Mesothelial cell of epicardium (in vitro differentiated cells): ENCODE measurements around the gene MYO16. TPM values are rescaled to one million over a fixed set of nuclear protein-coding genes. Genes with fewer than 3 reads are reported as not detected.

Source experiments
- DNase-seq, 2 experiments: peaks; one replicate each; pipeline ENCODE4 v3.0.0; 2021; ENCODE audit warnings: low spot score in 2 of 2; ENCODE audit not compliant: unreplicated experiment in 2 of 2
- H3K27ac Mint-ChIP-seq: 2 replicates; pipeline ENCODE4 v1.8.0; 2021; ENCODE audit warnings: mixed read lengths
- H3K27me3 Mint-ChIP-seq: 2 replicates; pipeline ENCODE4 v1.8.0; 2021; ENCODE audit warnings: low read depth, mixed read lengths
- H3K36me3 Mint-ChIP-seq: 2 replicates; pipeline ENCODE4 v1.8.0; 2021; ENCODE audit warnings: mixed read lengths
- H3K4me1 Mint-ChIP-seq: 2 replicates; pipeline ENCODE4 v1.8.0; 2021; ENCODE audit warnings: mixed read lengths
- H3K4me3 Mint-ChIP-seq: 2 replicates; pipeline ENCODE4 v1.8.0; 2021; ENCODE audit warnings: mild to moderate bottlenecking, moderate library complexity, mixed read lengths
- H3K9me3 Mint-ChIP-seq: 2 replicates; pipeline ENCODE4 v1.8.0; 2021; ENCODE audit warnings: mixed read lengths
- CTCF ChIP-seq: fragments of 200-600 bp; sonication (generic); IDR thresholded peaks from one replicate; pipeline ENCODE4 v1.5.0; 2021; ENCODE audit warnings: antibody characterized with exemption; ENCODE audit not compliant: unreplicated experiment
- total RNA-seq: library from RNA; stranded (reverse); gene quantifications from 3 replicates; pipeline ENCODE4 v1.2.1, GENCODE V29; 2021

MYO16 gene
- total RNA-seq, 1 donor from 2014 or later, result 0.07 TPM

GRCh38 chr13:109113427-109113826, 484.0 kb downstream of the MYO16 start:
- no peak for TF ChIP-seq CTCF
- Mint-ChIP-seq H3K9me3 (no peaks in the 10 kb centered on the region), H3K4me3 (no peak overlapping the region), H3K27me3 (peaks cover 10% of the 10 kb centered on the region), H3K27ac (no peak overlapping the region), H3K4me1 (no peaks in the 10 kb centered on the region), H3K36me3 (no peaks in the 10 kb centered on the region)
- no peak for DNase-seq

GRCh38 chr13:109114162-109114561, 484.8 kb downstream of the MYO16 start:
- Mint-ChIP-seq H3K4me3 (no peak overlapping the region), H3K9me3 (no peaks in the 10 kb centered on the region), H3K4me1 (no peaks in the 10 kb centered on the region), H3K27ac (no peak overlapping the region), H3K27me3 (peaks cover 12% of the 10 kb centered on the region), H3K36me3 (no peaks in the 10 kb centered on the region)
- TF ChIP-seq CTCF, result no peak
- no peak for DNase-seq

GRCh38 chr13:109114991-109115390, 485.6 kb downstream of the MYO16 start:
- Mint-ChIP-seq H3K4me1 (no peaks in the 10 kb centered on the region), H3K4me3 (no peak overlapping the region), H3K9me3 (no peaks in the 10 kb centered on the region), H3K36me3 (no peaks in the 10 kb centered on the region), H3K27ac (no peak overlapping the region), H3K27me3 (peaks cover 15% of the 10 kb centered on the region)
- TF ChIP-seq CTCF, result no peak
- DNase-seq, result no peak

GRCh38 chr13:109118521-109118920, 489.1 kb downstream of the MYO16 start:
- no peak for DNase-seq
- TF ChIP-seq CTCF, result no peak
- Mint-ChIP-seq H3K4me3 (no peak overlapping the region), H3K27ac (no peak overlapping the region), H3K4me1 (no peaks in the 10 kb centered on the region), H3K36me3 (no peaks in the 10 kb centered on the region), H3K9me3 (no peaks in the 10 kb centered on the region), H3K27me3 (peaks cover 13% of the 10 kb centered on the region)

GRCh38 chr13:109119896-109120295, 490.5 kb downstream of the MYO16 start:
- Mint-ChIP-seq H3K27me3 (peaks cover 9% of the 10 kb centered on the region), H3K4me3 (no peak overlapping the region), H3K36me3 (no peaks in the 10 kb centered on the region), H3K27ac (no peak overlapping the region), H3K9me3 (no peaks in the 10 kb centered on the region), H3K4me1 (no peaks in the 10 kb centered on the region)
- no peak for DNase-seq
- TF ChIP-seq CTCF, result no peak

GRCh38 chr13:109121826-109122225, 492.4 kb downstream of the MYO16 start:
- no peak for DNase-seq
- H3K27ac Mint-ChIP-seq, result no peak overlapping the region
- no peaks in the 10 kb centered on the region for H3K36me3 Mint-ChIP-seq
- H3K27me3 Mint-ChIP-seq, result peaks cover 5% of the 10 kb centered on the region
- no peak overlapping the region for H3K4me3 Mint-ChIP-seq
- no peaks in the 10 kb centered on the region for H3K9me3 Mint-ChIP-seq
- no peaks in the 10 kb centered on the region for H3K4me1 Mint-ChIP-seq
- TF ChIP-seq CTCF, result no peak
